Measurements from ENCODE around the gene RFTN1.
"Not testable (repeated sequence)": the region's sequence is repeated elsewhere in the genome, so short reads cannot be mapped to it uniquely, and the experiment has no call there.

The RFTN1 gene

DNA sequence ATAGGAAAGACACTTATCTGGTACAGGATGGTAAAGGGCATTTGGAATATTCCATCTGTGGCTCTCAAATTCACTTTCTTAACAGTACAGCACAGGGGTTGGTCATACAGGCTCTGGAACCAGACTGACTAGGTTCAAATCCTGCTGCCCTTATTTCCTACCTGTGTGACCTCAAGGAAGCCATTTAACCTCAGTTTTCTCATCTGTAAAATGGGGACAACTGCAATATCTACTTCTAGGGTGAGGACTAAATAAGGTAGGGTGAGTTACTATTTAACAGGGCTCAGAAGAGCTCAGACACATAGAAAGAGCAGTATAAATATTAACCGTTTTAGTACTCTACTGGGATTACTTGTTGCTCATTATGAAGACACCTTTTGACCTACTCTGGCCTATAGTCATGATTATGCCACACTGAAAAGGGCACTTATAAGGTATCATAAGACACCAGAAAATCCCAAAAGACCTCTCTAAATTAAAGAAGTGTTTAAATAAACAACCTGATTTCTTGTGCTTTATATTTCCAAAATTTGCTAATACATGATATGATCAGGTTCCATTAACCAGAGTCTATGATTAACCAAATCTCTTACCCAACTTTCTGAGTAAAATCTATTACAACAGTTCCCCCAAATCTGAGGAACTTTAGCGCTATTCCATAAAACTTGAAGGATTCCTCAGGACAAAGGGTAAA, 6.5 kb downstream of the RFTN1 start:
- DNase-seq (ENCODE audit: low read depth): no peak

DNA sequence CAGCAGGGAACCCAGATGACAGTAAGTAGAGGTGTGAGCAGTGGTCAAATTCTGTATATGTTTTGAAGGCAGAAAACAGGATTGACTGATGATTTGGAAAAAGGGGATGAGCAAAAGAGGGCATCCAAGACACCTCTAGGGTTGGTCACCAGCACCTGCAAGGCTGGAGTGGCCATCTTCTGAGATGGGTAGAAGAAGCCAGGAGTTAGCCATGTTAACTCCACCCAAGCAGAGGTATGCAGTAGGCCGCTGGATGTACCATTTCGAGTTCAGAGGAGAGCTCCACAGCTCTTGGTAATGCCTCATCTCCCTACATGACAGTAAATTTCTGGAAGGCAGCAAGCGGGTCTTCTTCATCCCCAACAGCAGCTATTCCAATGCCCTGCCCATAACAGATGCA, 7.0 kb downstream of the RFTN1 start:
- no peak for DNase-seq (ENCODE audit: low read depth)

DNA sequence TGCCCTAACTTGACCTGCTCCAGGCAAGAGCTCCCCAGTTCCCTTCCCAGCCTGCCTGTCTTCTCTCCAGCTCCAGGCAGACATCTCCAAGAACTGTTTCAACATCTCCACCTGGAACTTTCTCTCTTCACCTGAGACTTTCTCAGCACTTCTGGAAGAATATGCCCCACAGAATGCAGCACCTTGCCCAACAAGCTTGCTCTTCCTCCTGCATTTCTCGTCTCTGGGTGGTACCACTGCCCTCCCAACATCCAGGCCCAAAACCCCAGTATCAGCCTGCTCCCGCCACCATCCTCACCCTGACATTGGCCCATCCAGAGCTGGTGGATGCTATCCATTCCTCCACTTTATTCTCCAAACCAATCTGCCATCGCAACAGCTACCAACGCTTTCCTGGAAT, 8.8 kb downstream of the RFTN1 start:
- no peak for DNase-seq (ENCODE audit: low read depth)

DNA sequence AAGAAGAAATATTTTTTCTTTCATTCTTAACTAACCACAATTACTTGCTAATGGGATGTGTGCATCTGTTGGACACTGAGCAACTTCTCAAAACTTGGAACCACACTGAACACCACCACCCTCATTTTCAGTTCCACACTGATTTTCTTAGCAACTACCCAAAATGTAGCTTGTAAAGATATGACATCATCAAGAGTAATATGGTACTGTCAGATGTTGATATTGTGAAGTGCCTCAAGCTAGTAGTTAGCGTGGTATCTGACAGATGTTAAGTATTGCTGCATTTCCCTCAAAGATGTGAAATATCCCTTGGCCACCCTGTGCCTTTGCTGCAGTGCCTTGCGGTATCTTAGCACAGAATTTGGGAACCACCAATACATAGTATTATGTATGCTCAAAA, 9.3 kb downstream of the RFTN1 start:
- peak; percentile 73 for DNase-seq (ENCODE audit: low read depth)

DNA sequence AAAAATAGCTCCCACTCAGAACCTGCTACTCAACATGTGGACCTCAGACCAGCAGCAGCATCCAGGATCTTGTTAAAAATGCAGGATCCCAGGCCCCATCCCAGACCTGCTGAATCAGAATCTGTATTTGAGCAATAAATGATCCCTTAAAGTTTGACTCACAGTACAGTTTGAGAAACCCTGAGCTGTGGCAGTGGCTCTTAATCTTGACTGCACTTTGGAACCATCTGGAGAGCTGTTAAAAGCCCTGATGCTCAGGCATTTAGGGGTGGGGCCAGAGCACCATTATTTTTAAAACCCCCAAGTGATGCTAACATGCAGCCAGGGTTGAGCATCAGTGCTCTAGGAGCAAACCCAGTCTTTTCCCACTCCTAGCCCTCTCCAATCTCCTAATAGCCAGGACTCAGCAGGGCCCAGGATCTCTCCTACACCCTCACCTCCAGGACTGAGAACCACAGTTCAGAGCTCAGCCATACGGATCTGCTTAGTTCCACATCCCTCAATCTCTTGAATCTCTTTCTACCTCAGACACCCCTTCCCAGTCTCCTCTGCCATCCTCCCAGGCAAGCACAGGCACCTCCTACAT, 10.2 kb downstream of the RFTN1 start:
- DNase-seq (ENCODE audit: low read depth): peak; percentile 45

DNA sequence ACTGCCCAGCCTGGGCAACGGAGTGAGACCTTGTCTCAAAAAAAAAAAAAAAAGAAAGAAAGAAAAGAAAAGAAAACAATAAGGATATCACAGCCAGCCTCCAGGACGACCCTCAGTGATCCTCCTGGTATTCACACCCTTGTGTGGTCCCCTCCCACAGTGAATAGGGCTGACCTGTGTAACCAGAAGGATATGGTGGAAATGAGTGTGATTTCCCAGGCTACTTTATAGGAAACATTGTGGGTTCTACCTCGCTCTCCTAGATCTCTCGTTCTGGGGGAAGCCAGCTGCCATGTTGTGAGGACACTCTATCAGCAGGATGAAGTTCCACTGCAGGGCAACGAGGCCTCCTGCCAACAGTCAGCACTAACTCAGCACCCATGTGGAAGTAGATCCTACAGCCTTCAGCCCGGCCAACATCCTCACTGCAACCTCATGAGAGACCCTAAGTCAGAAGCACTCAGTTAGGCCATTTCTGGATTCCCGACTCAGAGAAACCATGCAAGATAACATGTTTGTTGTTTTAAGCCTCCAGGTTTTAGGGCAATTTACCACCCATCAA, 11.1 kb downstream of the RFTN1 start:
- DNase-seq (ENCODE audit: low read depth): no peak

DNA sequence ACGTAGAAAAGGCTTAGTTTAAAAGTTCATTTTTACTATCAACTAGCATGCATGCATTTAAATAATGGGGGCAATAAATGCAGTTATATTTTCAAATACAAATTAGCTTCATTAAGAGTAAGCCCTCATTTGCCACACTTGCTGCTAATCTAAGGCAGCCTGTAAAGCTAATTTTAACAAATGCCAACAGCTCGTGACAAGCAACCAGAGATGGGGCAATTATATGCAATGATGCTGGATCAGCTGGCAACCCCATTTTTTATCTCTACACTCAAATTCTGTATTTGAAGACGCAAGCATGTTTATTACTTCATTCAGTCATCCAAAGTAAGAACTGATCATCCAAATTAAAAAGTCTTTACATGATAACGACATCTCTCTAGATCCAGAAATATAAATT, 12.1 kb downstream of the RFTN1 start:
- DNase-seq (ENCODE audit: low read depth): no peak

DNA sequence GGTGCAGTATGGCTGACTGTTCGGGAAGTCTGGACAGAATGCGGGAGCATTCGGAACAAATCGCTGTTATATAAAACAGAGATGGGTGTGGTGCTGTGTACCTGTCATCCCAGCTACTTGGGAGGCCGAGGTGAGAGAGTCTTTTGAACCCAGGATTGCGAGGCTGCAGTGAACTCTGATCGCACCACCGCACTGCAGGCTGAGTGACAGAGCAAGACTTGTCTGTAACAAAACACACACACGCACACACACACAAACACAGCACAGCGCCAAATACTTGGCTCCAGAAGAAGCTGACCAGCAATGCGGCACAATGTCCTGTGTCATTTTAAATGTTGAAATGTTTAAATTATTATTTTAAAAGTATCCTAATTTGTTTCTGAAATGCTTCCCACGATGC, 12.6 kb downstream of the RFTN1 start:
- DNase-seq (ENCODE audit: low read depth): no peak

DNA sequence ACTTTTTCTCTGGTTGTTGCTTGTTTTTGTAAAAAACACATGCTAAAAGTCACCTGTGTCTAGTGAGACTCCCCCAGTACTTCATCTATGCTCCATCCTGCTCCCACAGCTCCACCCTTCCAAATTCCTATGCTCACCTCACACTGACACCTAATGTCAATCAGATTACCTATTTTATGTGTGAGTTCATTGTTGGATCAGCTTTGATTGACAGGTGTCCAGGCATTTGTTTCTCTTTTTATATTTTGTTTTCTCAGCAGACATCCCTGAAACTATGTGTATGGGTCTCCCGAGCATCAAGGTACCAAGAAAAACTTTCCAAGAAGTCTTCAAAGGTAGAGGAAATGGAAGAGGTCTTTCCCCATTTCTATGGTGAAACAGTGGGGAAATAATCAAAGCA, 13.4 kb downstream of the RFTN1 start:
- no peak for DNase-seq (ENCODE audit: low read depth)

DNA sequence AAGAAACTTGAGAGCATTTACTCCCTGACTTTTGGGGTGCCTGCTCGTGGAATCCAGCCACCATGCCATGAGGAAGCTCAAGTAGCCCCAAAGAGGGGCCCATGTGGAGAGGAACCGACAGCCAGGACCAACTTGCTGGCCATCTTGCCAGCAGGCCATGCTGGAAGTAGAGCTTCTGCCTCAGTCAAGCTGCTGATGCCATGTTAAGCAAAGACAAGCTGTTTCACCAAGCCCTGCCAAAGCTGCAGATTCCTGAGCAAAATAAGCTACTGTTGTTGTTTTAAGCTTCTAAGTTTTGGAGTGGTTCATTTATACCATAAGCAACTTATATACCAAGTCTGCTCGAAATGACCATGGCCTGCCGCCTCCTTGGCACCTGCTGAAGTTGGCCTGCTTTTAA, 14.1 kb downstream of the RFTN1 start:
- DNase-seq (ENCODE audit: low read depth): no peak

DNA sequence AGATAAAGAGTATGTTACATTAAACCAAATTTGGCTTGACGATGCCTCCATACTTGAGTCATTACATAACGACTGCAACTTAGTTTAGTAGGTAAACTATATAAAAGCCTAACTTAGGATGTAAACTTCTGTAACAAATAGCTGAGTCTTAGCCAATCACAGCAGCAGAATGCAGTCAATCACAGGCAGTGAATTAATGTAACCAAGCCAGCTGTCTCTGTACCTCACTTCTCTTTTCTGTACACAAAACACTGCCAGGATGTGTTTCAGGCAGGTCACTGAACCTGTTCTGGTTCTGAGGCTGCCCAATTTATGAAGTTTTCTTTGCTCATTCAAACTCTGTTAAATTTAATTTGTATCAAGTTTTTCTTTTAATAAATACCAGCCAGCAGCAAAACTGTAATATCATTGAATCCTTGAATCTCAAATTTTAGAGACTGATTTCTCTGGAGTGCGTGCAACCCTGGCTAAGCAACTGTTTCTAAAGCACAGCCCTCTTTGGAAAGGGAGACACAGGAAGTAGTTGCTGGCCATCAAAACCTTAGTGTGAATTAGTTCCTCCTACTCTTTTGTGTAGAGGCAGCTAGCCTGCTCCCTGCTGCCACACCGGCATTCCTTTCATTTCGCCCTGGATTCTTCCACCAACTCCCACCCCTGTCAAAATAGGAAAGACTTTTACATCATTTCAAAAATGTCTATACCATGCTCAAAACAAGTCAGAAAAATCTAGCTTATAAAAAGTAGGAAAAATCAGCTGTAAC, 15.2 kb downstream of the RFTN1 start:
- peak; percentile 15 for DNase-seq (ENCODE audit: low read depth)

DNA sequence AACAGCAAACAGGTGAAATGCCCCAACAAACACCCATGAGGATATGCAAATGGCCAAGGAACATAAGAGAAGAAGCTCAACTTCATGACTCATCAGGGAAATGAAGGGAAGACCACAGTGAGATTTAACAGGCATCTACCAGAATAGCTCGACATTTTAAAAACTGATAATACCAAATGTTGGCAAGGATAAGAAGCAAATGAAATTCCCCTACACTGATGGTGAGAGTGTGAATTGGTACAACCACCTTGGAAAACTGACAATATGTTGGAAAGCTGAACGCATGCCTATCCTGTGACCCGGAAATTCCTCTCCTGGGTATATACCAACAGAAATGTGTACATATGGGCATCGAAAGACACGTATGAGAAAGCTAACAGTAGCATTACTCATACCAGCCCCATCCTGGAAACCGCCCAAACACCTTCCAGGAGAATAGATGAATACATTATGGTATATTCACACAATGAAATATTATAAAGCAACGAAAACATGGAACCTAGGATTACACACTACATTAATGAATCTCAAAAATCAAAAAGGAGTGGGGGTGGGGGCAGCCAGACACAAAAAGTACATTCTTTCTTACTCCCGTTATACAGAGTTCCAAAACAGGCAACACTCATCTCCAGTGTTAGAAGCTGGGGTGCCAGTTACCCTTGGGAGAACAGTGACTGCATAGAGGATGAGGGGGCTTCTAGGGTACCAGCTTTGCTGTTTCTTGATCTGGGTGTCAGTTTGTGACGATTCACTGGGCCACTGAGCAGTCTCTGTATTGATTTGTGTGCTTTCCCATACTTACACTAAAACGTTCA, 16.9 kb downstream of the RFTN1 start:
- peak; percentile 25 for DNase-seq (ENCODE audit: low read depth)

DNA sequence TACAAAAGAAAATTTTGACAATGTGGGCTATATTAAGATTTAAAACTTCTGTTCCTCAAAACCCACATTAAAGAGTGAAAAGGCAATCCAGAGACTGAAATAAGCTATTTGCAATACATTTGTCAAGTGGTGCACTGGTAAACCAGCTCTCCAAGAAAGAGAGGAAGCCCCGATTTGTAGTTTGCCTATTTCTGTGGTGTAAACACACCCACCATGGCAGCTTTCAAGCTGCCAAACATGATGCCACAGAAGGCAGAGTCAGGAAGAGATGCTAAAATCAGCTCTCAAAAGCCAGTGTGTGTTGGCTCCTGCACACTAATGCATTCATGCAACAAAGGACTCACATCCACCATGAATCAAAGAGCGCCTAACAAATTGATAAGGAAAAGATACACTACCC, 17.5 kb downstream of the RFTN1 start:
- no peak for DNase-seq (ENCODE audit: low read depth)

DNA sequence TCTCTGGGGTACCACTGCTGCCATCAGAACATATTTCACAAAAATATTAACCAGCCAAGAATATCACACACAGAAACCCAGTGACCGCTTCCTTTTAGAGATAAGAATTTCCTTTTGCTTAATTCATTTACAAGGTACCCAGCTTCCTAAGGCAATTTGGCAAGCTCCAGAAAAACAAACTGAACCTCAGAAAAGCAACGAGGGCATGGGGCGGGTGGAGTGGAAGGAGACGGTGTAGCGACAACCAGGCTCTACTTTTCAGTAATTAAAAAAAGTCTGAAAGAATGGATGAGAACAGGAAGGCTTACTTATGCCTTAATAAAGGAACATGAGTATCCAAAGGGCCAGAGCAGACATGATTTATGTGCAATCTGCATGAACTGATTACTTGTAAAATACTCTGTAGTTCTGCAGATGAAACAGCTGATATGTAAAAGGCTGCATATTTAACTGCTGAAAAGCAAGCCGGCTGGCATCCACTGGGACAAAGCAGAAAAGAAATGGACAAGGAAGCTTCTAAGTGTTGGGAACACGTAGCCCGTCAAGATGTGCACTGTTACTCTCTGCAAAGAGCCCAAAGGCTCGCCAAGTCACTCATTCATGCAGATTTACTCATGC, 18.6 kb downstream of the RFTN1 start:
- peak; percentile 80 for DNase-seq (ENCODE audit: low read depth)

DNA sequence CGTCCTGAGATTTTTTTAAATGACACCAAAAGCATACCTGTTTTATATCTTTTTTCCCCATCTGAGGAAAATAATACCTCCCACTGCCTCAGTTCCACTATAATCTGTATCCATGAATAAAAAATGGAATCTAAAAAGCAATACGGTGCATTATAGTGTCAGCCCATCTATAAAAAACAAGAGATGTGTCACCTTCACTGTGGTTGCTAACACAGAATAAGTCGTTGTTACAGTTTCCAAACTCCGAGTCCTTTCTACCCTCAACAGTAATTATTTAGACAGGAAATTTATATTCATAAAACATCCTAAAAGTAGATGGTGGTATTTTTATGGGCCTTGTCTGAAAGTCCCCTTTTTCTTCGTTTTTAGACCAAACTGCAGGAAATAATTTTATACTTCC, 19.4 kb downstream of the RFTN1 start:
- DNase-seq (ENCODE audit: low read depth): no peak

DNA sequence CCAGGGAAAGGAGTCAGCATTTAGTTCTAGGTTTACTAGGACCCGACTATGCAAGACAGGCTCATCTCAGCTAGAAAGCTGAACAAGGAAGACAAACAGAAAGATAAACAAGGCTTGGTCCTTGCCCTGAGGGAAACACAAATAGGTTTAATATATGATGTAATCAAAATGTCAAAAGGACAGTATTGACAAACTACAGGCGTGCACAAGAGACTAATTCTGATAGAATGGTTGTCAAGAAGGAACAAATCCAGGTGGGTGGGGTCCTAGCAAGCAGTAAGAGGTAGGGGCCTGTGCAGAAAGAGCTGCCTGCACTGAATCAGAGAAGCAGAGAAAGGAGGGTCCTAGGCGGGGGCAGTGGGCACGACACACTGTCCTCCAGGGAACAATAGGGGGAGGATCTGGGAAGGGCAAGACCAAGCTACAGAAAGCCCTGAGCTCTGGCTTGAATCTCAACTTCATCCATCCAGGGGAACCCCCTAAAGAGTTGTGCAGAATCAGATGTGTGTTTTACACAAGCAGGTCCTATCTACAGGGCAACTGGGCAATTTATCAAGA, 23.4 kb downstream of the RFTN1 start:
- DNase-seq (ENCODE audit: low read depth): no peak

DNA sequence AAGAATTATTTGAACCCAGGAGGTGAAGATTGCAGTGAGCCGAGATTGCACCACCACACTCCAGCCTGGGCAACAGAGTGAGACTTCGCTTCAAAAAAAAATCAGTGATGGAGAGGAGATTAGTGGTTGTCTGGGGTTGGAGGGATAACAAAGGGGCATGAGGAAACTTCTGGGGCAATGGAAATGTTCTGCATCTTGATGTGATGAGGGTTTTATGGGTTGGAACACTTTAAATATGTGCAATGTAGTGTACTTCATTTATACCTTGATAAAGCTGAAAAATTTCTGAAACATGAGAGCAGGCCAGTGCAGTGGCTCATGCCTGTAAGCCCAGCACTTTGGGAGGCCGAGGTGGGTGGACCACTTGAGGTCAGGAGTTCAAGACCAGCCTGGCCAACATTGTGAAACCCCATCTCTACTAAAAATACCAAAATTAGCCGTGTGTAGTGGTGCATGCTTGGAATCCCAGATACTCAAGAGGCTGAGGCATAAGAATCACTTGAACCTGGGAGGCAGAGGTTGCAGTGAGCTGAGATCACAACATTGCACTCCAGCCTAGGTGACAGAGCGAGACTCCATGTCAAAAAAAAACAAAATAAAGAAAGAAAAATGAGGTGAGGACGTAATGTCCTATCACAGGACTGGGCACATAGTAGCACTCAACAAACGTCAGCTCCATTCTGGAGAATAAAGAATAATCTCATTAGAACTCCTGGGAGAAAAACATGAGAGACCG, 24.0 kb downstream of the RFTN1 start:
- not testable (repeated sequence) for DNase-seq (ENCODE audit: low read depth)

DNA sequence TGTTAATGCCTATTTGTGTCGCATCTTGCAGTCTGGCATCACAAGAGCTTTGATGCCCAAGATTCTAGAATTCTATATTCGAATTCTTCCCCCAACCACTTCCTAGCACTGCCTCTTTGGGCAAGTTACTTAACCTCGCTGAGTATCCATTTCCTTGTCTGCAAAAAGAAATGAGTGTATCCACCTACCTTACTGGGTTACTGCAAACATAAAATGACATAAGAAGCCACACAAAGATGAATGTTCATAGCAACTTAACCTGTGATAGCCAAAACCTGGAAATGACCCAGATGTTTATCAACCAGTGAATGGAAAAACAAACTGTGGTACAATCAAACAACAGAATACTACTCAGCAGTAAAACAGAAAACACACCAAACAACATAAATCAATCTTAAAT, 24.9 kb downstream of the RFTN1 start:
- DNase-seq (ENCODE audit: low read depth): no peak

DNA sequence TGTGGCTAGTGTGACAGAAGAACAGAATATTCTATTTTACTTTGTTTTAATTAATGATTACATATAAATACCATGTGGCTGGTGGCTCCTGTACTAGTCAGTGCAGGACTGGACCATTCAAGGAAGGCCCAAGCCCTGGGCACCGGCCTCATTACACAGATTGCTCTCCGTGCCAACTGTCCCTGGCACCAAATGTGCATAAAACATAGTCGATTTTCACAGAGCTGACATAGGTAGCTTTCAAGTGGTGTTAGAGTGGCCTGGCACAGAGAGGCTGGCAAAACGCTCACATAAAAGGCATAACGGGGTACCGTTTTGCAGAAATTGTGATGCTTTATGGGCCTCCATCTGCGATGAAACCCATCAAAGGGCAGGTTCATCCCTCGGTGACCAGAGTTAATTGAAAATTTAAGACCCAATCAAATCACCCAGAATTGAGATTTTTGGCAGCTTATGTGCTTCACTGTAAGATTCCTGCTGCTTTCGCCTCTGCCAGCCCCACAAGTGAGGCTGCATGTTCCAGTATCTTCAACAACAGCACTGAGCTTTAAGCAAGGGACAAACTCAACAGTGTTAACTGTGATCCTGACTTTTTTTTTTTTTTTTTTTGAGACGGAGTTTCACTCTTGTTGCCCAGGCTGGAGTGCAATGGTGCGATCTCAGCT, 25.9 kb downstream of the RFTN1 start:
- no peak for DNase-seq (ENCODE audit: low read depth)

DNA sequence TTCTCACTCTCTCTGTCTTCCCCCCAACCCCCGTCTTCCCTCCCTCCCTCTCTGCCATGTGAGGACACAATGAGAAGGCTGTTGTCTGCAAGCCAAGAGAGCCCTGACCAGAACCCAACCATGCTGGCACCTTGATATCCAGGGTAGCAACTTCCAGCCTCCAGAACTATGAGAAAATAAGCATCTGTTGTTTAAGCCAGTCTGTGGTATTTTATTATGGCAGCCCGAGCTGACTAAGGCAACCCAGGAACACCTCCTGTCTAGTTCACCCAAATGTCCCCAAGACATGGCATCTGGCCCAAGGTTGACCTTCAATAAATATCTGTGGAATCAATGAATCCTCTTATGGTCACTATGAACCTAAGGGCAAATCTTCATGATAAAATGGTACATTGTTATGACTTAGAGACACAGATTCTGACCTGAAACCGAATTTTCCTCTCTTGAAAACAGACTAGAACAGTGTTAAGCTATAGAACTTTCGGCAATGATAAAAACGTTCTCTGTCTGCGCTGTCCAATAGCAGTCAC, 26.5 kb downstream of the RFTN1 start:
- DNase-seq (ENCODE audit: low read depth): no peak

Data from EH (cell line).